ENCODE results near the gene SUPT4H1. TPM values are rescaled to one million over a fixed set of nuclear protein-coding genes. Genes with fewer than 3 reads are reported as not detected.
A peak's percentile ranks its signal among the peaks of the same experiment; 100 is the strongest.

SUPT4H1 gene
- total RNA-seq, 3 donors from 2014 or later (not counting 1 experiment from before 2014, with no cell fraction given), result 55.9 to 68.3 (median 68.1) TPM

DNA sequence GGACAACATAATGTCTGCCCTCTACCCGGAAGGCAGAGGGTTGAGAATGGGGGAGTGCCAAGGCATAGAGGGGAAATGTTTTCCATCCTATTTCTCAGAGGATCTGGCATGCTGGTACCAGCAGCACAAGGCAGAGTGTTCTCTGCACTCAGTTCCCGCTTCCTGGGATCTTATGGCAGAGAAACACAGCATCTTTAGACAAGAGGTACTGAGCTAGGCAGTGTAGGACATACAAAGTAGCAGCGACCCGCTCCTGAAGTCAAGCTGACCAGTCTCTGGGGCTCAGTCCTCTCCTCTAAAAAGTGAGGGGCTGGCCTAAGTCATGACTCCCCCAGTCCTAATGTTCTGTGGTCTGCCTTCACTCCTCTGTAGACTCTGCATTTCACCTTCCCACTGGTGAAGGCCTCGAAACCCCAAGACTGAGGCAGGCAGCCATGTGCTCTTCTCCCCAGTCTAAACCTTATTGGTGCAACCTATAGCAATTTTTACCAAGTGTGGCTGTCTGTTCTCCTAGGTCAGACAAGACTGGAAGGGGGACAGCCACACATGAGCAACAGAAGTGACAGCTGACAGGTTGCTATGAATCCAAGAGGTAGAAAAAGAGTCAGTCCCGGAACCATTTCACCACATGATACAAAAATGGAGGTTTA, 12.1 kb downstream of the SUPT4H1 start:
- H3K4me3 Mint-ChIP-seq, result peak overlapping the region; percentile 90
- Histone ChIP-seq H3K36me3 (ENCODE audit: control insufficient read depth, insufficient read depth, low read length) (peaks cover 5% of the 10 kb centered on the region), H3K27ac (ENCODE audit: low read length) (peak overlapping the region; percentile 99), H3K27me3 (ENCODE audit: control insufficient read depth, insufficient read depth, low read length) (no peaks in the 10 kb centered on the region), H3K4me3 (ENCODE audit: low read length) (peak overlapping the region; percentile 94), H3K9me3 (ENCODE audit: control insufficient read depth, insufficient read depth, low read length) (no peaks in the 10 kb centered on the region), H3K4me1 (ENCODE audit: control insufficient read depth, insufficient read depth, low read length) (peaks cover 98% of the 10 kb centered on the region)
- ATAC-seq (no peak), DNase-seq (peak in 1 of 2 donors; percentile 64)
- no peaks in the 10 kb centered on the region for H3K9me3 Mint-ChIP-seq
- intact Hi-C loops (cut with micrococcal nuclease), result loop anchor here (5.0 kb wide), 1 partner anchor 177 kb away; no protein-coding TSS in a partner anchor
- TF ChIP-seq, protein P1, sequence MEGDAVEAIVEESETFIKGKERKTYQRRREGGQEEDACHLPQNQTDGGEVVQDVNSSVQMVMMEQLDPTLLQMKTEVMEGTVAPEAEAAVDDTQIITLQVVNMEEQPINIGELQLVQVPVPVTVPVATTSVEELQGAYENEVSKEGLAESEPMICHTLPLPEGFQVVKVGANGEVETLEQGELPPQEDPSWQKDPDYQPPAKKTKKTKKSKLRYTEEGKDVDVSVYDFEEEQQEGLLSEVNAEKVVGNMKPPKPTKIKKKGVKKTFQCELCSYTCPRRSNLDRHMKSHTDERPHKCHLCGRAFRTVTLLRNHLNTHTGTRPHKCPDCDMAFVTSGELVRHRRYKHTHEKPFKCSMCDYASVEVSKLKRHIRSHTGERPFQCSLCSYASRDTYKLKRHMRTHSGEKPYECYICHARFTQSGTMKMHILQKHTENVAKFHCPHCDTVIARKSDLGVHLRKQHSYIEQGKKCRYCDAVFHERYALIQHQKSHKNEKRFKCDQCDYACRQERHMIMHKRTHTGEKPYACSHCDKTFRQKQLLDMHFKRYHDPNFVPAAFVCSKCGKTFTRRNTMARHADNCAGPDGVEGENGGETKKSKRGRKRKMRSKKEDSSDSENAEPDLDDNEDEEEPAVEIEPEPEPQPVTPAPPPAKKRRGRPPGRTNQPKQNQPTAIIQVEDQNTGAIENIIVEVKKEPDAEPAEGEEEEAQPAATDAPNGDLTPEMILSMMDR (IDR thresholded peaks at IDR 0.05), result no peak
- H3K27me3 Mint-ChIP-seq (ENCODE audit: low read depth in 2 of 2), result no peaks in the 10 kb centered on the region
- no peaks in the 10 kb centered on the region for H3K36me3 Mint-ChIP-seq
- peaks cover 93% of the 10 kb centered on the region in 2 donors for H3K4me1 Mint-ChIP-seq
- WGBS (ENCODE audit: insufficient coverage), result 26% methylated on average over 6 of the region's 6 CpGs
- H3K27ac Mint-ChIP-seq, result peak overlapping the region; percentile 87 to 93

DNA sequence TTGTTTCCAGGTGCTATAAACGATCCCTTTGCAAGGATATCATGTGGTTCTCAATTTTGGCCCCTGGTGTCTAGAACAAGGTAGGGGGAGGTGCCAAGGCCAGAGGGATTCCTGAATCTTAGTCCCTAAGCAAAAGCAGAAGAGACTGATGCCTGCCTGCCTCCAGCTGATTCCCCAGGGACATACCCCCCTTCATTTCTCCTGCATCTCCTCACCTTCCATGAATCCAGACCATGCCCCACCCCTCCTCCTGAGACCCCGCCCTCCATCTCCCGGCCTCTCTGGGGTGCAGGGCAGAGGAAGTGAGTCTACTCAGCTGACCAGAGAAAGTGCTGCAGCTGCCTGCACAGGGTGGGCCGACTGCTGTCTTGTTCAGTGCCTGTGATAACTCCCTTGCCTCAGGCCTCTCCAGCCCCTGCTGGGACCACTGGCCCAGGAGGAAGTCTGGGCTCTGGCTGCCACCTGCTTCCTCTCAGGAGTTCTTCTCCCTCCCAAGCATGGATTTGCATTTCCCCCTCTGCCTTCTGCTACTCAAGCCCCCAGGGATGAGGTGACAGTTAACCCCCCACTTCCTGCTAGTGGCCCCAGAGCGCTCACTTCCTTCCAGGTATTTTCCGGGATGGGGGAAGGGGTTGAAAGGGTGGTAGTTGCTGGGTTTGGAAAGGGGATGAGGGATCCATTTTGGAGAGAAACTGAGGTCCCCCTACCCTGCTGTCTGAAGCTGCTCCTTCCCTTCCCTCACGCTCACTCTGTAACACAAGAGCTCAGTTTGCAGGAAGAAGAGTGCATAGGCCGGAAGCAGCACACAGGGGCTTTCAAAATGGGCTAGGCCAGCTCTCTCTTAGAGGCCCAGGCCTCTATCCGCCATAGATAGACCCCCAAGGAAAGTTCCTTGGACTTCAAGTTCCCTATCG, 12.9 kb downstream of the SUPT4H1 start:
- H3K36me3 Mint-ChIP-seq, result no peaks in the 10 kb centered on the region
- WGBS (ENCODE audit: insufficient coverage), result under 1% methylated on average over 10 of the region's 10 CpGs
- peak; percentile 11 to 28 (median 11) for ATAC-seq
- Histone ChIP-seq H3K9me3 (ENCODE audit: control insufficient read depth, insufficient read depth, low read length) (no peaks in the 10 kb centered on the region), H3K4me1 (ENCODE audit: control insufficient read depth, insufficient read depth, low read length) (peaks cover 100% of the 10 kb centered on the region), H3K27me3 (ENCODE audit: control insufficient read depth, insufficient read depth, low read length) (no peaks in the 10 kb centered on the region), H3K36me3 (ENCODE audit: control insufficient read depth, insufficient read depth, low read length) (peaks cover 4% of the 10 kb centered on the region), H3K4me3 (ENCODE audit: low read length) (peak overlapping the region; percentile 94), H3K27ac (ENCODE audit: low read length) (peak overlapping the region; percentile 99)
- peak overlapping the region; percentile 87 to 93 for H3K27ac Mint-ChIP-seq
- H3K4me1 Mint-ChIP-seq, result peaks cover 93% of the 10 kb centered on the region in 2 donors
- peak overlapping the region; percentile 90 for H3K4me3 Mint-ChIP-seq
- TF ChIP-seq, protein P1 (IDR thresholded peaks at IDR 0.05), result peak; percentile 0
- no peaks in the 10 kb centered on the region for H3K9me3 Mint-ChIP-seq
- no peaks in the 10 kb centered on the region for H3K27me3 Mint-ChIP-seq (ENCODE audit: low read depth in 2 of 2)
- intact Hi-C loops (cut with micrococcal nuclease), result loop anchor here (5.0 kb wide), 1 partner anchor 178 kb away; no protein-coding TSS in a partner anchor
- peak; percentile 47 to 71 for DNase-seq

DNA sequence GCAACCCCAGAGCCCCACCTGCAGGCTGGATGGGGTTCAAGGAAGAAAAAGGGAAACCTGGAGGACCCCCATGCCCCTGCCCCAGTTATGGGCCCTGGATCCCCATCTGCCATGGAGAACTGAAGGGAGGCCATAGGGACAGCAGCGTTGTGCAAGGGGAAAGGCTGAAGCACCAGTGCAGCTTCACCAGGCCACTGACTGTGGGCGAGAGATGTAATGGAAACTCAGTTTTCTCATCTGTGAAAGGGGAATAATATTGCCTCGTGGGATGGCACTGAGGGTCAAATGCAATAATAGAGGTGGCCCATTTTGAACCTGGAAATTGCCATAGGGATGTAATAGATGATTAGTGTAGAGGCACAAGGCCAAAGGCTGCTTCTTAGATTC, 13.6 kb downstream of the SUPT4H1 start:
- peak overlapping the region; percentile 99 for H3K27ac ChIP-seq (ENCODE audit: low read length)
- Mint-ChIP-seq H3K4me1 (peaks cover 92 to 93% of the 10 kb centered on the region in 2 donors), H3K9me3 (no peaks in the 10 kb centered on the region), H3K36me3 (no peaks in the 10 kb centered on the region), H3K27ac (peak overlapping the region; percentile 87 to 93), H3K27me3 (ENCODE audit: low read depth in 2 of 2) (no peaks in the 10 kb centered on the region), H3K4me3 (peak overlapping the region; percentile 90)
- DNase-seq (no peak), ATAC-seq (peak in 2 of 3 donors; percentile 0 to 4)
- no peaks in the 10 kb centered on the region for H3K27me3 ChIP-seq (ENCODE audit: control insufficient read depth, insufficient read depth, low read length)
- peaks cover 4% of the 10 kb centered on the region for H3K36me3 ChIP-seq (ENCODE audit: control insufficient read depth, insufficient read depth, low read length)
- intact Hi-C loops (cut with micrococcal nuclease), result loop anchor here (5.0 kb wide), 1 partner anchor 179 kb away; no protein-coding TSS in a partner anchor
- WGBS (ENCODE audit: insufficient coverage), result 4% methylated on average over 3 of the region's 3 CpGs
- H3K9me3 ChIP-seq (ENCODE audit: control insufficient read depth, insufficient read depth, low read length), result no peaks in the 10 kb centered on the region
- TF ChIP-seq, protein P1 (IDR thresholded peaks at IDR 0.05), result peak; percentile 24
- peaks cover 100% of the 10 kb centered on the region for H3K4me1 ChIP-seq (ENCODE audit: control insufficient read depth, insufficient read depth, low read length)
- H3K4me3 ChIP-seq (ENCODE audit: low read length), result peak overlapping the region; percentile 94
